DND-41 (cell line): Measurements from ENCODE around the gene TMEM238L.

ENCODE experiments used
- ATAC-seq: fragments of 200-7000 bp; cut with Tn5 transposase; 3 replicates; pipeline ENCODE4 v1.9.1; 2021; ENCODE audit warnings: low read depth; ENCODE audit not compliant: insufficient read depth
- DNase-seq: peaks from one replicate; pipeline ENCODE4 v3.0.0-alpha.2; 2020
- H2AFZ ChIP-seq: 2 replicates; pipeline ENCODE4 v1.6.0; 2012; ENCODE audit warnings: low read depth, low read length
- H3K27ac ChIP-seq: 2 replicates; pipeline ENCODE4 v1.5.1; 2012; ENCODE audit warnings: low read length, inconsistent platforms
- H3K27me3 ChIP-seq: fragments of 200-600 bp; sonication (generic); 2 replicates; pipeline ENCODE4 v1.6.0; 2012; ENCODE audit warnings: low read length, mild to moderate bottlenecking, inconsistent platforms; ENCODE audit not compliant: insufficient read depth, poor library complexity
- H3K36me3 ChIP-seq: 2 replicates; pipeline ENCODE4 v1.5.1; 2012; ENCODE audit warnings: low read length, inconsistent platforms; ENCODE audit not compliant: insufficient read depth
- H3K4me1 ChIP-seq: 2 replicates; pipeline ENCODE4 v1.5.1; 2012; ENCODE audit warnings: mild to moderate bottlenecking, low read length; ENCODE audit not compliant: insufficient read depth
- H3K4me2 ChIP-seq: 2 replicates; pipeline ENCODE4 v1.6.0; 2012; ENCODE audit warnings: mild to moderate bottlenecking, moderate library complexity, low read length, inconsistent platforms; ENCODE audit not compliant: insufficient read depth
- H3K4me3 ChIP-seq, 2 experiments: fragments of 200-600 bp in 1 of 2; shearing (Covaris generic) in 1 of 2; 2 replicates each; pipeline ENCODE4 v1.5.1; 2012 to 2016; ENCODE audit warnings: inconsistent platforms in 2 of 2, low read length in 2 of 2, mild to moderate bottlenecking in 2 of 2, low read depth in 1 of 2, moderate library complexity in 1 of 2
- H3K79me2 ChIP-seq: 2 replicates; pipeline ENCODE4 v1.6.0; 2012; ENCODE audit warnings: low read length, inconsistent platforms; ENCODE audit not compliant: insufficient read depth
- H3K9ac ChIP-seq: 2 replicates; pipeline ENCODE4 v1.6.0; 2012; ENCODE audit warnings: low read depth, mild to moderate bottlenecking, inconsistent platforms, low read length, moderate library complexity
- H3K9me3 ChIP-seq: 2 replicates; pipeline ENCODE4 v1.5.1; 2012; ENCODE audit warnings: low read length, moderate library complexity, mild to moderate bottlenecking, inconsistent platforms; ENCODE audit not compliant: insufficient read depth, severe bottlenecking
- H4K20me1 ChIP-seq: 2 replicates; pipeline ENCODE4 v1.6.0; 2012; ENCODE audit warnings: low read length; ENCODE audit not compliant: insufficient read depth
- EZH2 ChIP-seq: IDR thresholded peaks from 3 replicates; pipeline ENCODE4 v1.6.1; 2012; ENCODE audit warnings: borderline replicate concordance, low read depth, mild to moderate bottlenecking, moderate library complexity, low read length, inconsistent platforms; ENCODE audit not compliant: severe bottlenecking
- TF ChIP-seq, protein P1 (sequence below): IDR thresholded peaks from 2 replicates; pipeline ENCODE4 v1.5.1; 2012; ENCODE audit warnings: borderline replicate concordance, low read length, moderate library complexity, mild to moderate bottlenecking; ENCODE audit not compliant: poor library complexity, severe bottlenecking; ENCODE audit errors: extremely low read depth

TMEM238L gene

DNA sequence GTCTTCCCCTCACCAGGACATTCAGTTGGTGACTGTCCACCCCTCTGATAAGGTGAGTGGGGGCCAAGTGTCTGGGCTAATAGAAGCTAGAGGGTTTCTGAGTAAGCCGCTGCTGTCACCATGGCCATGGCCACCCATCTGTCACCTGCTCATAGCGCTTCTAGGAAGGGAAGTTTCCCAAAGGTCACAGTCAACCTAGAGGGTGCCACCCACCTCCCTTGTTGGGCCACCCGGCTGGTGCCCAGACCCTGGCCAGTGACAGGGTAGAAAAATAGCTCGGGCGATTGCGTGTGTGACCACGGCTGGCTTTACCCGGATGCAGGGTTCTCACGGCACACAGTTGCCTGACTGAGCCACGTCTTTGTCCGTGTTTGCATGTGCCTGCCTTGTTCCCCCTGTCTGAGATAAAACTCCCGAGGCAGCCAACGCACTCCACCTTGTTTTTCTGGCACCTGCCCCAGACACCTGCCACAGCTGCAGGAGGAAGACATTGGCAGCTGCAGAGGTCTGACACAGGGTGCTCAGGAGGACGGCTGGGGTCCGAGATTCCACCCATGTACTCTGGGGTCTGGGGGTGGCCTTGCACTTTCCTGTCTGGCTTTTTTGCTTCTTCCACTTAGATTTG, 33.2 kb upstream of the TMEM238L start:
- H3K4me1 ChIP-seq = no peaks in the 10 kb centered on the region
- H3K79me2 ChIP-seq = no peaks in the 10 kb centered on the region
- no peaks in the 10 kb centered on the region for H3K36me3 ChIP-seq
- no peak for DNase-seq
- H3K9me3 ChIP-seq = no peaks in the 10 kb centered on the region
- H3K27me3 ChIP-seq = no peaks in the 10 kb centered on the region
- no peak for TF ChIP-seq EZH2
- TF ChIP-seq, protein P1, sequence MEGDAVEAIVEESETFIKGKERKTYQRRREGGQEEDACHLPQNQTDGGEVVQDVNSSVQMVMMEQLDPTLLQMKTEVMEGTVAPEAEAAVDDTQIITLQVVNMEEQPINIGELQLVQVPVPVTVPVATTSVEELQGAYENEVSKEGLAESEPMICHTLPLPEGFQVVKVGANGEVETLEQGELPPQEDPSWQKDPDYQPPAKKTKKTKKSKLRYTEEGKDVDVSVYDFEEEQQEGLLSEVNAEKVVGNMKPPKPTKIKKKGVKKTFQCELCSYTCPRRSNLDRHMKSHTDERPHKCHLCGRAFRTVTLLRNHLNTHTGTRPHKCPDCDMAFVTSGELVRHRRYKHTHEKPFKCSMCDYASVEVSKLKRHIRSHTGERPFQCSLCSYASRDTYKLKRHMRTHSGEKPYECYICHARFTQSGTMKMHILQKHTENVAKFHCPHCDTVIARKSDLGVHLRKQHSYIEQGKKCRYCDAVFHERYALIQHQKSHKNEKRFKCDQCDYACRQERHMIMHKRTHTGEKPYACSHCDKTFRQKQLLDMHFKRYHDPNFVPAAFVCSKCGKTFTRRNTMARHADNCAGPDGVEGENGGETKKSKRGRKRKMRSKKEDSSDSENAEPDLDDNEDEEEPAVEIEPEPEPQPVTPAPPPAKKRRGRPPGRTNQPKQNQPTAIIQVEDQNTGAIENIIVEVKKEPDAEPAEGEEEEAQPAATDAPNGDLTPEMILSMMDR = no peak
- H3K27ac ChIP-seq = no peak overlapping the region
- no peak overlapping the region for H3K9ac ChIP-seq
- no peak for ATAC-seq
- H2AFZ ChIP-seq = no peak overlapping the region
- no peak overlapping the region for H3K4me2 ChIP-seq
- H3K4me3 ChIP-seq = no peak overlapping the region
- no peaks in the 10 kb centered on the region for H4K20me1 ChIP-seq

GRCh38 chr17:10836145-10836544, 32.2 kb upstream of the TMEM238L start:
- no peak overlapping the region for H3K27ac ChIP-seq
- H3K4me2 ChIP-seq = no peak overlapping the region
- no peaks in the 10 kb centered on the region for H3K9me3 ChIP-seq
- H3K27me3 ChIP-seq = no peaks in the 10 kb centered on the region
- H3K36me3 ChIP-seq = no peaks in the 10 kb centered on the region
- no peaks in the 10 kb centered on the region for H3K4me1 ChIP-seq
- no peak overlapping the region for H3K4me3 ChIP-seq
- H4K20me1 ChIP-seq = no peaks in the 10 kb centered on the region
- TF ChIP-seq EZH2 = no peak
- TF ChIP-seq, protein P1 = no peak
- H3K9ac ChIP-seq = no peak overlapping the region
- no peak overlapping the region for H2AFZ ChIP-seq
- H3K79me2 ChIP-seq = no peaks in the 10 kb centered on the region
- ATAC-seq (no peak), DNase-seq (no peak)

DNA sequence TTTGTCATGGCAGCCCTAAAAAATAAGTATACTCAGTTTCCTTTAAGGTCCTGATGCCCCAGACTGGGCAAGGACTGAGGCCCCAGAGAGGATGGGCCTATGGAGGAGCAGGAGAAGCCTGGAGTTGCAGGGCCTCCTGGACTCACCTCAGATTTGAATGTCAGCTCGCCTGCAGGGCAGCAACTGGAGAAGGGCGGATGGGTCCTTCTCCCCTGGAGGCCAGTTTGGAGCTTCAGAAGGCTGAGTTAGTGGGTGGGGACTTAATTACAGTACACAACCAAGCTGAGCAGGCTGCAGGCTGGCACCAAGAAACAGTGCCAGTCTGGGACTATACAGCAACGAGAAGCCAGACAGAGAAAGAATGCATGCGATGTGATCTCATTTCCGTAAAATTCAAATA, 27.8 kb upstream of the TMEM238L start:
- H4K20me1 ChIP-seq = no peaks in the 10 kb centered on the region
- no peaks in the 10 kb centered on the region for H3K36me3 ChIP-seq
- H3K79me2 ChIP-seq = no peaks in the 10 kb centered on the region
- peaks cover 2% of the 10 kb centered on the region for H3K27me3 ChIP-seq
- no peak overlapping the region for H3K9ac ChIP-seq
- no peak overlapping the region for H3K4me3 ChIP-seq
- no peak overlapping the region for H2AFZ ChIP-seq
- TF ChIP-seq, protein P1 = no peak
- TF ChIP-seq EZH2 = no peak
- ATAC-seq = no peak
- H3K4me1 ChIP-seq = no peaks in the 10 kb centered on the region
- H3K4me2 ChIP-seq = no peak overlapping the region
- H3K27ac ChIP-seq = no peak overlapping the region
- no peaks in the 10 kb centered on the region for H3K9me3 ChIP-seq
- DNase-seq = no peak
